ENCODE results near the gene ASIC1. TPM values are rescaled to one million over a fixed set of nuclear protein-coding genes. Genes with fewer than 3 reads are reported as not detected.

Gene ASIC1
- total RNA-seq, 1 donor: 1.3 TPM

- peak; percentile 70 for DNase-seq (ENCODE audit: low read depth)
- TF ChIP-seq CTCF (IDR thresholded peaks at IDR 0.05; ENCODE audit: insufficient read depth, low read depth, low read length): no peak
- H3K4me3 ChIP-seq (ENCODE audit: low read depth, low read length): no peak overlapping the region
These were observed 9.0 kb downstream of the ASIC1 start for GRCh38 chr12:50066402-50066801.

DNA sequence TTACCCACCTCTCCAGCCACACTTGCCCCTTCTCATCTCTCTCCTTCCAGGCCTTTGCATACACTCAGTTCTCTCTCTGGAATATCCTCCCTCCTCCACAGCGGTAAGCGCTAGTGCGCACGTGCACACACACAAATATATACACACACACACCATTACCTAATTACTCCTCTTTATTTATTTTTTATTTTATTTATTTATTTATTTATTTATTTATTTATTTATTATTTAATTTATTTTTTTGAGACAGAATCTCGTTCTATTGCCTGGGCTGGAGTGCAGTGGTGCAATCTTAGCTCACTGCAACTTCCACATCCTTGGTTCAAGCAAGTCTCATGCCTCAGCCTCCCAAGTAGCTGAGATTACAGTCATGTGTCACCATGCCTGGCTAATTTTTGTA lies 11.7 kb downstream of the ASIC1 start:
- DNase-seq (ENCODE audit: low read depth): no peak
- no peak for TF ChIP-seq CTCF (IDR thresholded peaks at IDR 0.05; ENCODE audit: insufficient read depth, low read depth, low read length)
- H3K4me3 ChIP-seq (ENCODE audit: low read depth, low read length): no peak overlapping the region

GRCh38 chr12:50069539-50069938 lies 12.1 kb downstream of the ASIC1 start:
- no peak for TF ChIP-seq CTCF (IDR thresholded peaks at IDR 0.05; ENCODE audit: insufficient read depth, low read depth, low read length)
- no peak for DNase-seq (ENCODE audit: low read depth)
- H3K4me3 ChIP-seq (ENCODE audit: low read depth, low read length): no peak overlapping the region

DNA sequence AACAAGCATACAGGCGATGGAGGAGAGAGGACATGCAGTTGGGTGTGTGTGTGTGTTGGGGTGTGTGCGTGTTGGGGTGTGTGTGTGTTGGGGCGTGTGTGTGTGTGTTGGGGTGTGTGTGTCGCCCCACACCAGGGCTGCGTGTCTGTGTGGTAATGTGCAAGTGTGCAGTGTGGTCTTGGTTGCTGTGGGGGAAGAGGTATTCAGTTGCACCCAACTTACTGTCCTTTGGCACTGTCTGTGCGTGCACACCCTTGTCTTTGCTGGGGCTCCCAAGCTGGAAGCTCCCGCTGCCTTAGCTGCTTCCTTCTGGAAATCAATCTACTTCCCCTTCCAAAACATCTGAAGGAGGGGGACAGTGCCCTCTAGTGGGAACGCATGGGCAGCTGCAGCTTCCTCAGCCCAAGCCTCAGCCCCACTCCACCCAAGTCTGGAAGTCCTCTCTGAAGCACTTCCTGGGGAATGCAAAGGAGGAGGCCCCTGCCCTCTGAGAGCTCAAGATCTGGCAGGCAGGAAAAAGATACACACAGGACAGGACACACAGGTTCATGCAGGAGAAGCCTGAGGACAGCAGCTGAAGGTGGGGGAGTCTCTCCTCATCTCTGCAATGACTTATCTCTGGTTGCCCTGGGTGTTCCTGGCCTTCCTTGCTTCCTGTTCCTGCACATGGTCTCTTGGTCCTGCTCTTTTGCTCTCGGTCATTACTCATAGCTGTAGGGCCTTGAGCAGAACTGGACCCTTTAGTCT lies 13.1 kb downstream of the ASIC1 start:
- peak; percentile 94 for TF ChIP-seq CTCF (IDR thresholded peaks at IDR 0.05; ENCODE audit: insufficient read depth, low read depth, low read length)
- no peak overlapping the region for H3K4me3 ChIP-seq (ENCODE audit: low read depth, low read length)
- DNase-seq (ENCODE audit: low read depth): peak; percentile 90

DNA sequence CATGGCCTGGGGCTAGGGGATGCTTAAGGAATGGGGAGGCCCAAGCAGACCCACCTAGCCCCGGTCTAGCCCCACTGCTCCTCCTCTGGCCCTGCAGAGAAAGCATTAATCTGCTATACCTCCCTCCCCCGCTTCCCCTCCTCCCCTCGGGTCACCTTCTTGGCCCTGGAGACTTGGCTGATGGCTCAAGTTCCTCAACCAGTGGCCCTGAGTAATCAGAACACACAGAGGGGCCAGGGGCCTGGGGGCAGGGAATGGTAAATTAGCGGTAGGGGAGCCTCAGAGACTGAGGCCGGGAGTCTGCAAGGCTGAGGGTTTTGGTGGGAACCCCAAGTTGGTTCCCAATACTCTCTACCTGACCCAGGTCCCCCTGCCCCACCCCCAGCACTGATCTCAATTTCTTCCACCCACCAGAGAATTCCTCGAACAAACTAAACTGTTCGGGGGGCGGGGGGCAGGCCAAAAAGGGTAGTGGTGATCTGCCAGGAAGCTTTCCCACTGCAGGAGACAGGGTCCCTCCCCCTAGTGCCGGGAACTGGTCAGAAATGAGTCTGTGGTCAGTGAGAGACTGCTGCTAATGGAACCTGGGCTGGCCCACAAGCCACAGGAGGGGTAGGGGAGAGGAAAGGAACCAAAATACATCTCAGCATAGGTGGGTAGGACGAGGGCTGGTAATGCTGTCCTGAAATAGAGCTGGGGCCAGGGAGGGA lies 15.0 kb downstream of the ASIC1 start:
- DNase-seq (ENCODE audit: low read depth): no peak
- H3K4me3 ChIP-seq (ENCODE audit: low read depth, low read length): no peak overlapping the region
- TF ChIP-seq CTCF (IDR thresholded peaks at IDR 0.05; ENCODE audit: insufficient read depth, low read depth, low read length): no peak

- no peak for TF ChIP-seq CTCF (IDR thresholded peaks at IDR 0.05; ENCODE audit: insufficient read depth, low read depth, low read length)
- DNase-seq (ENCODE audit: low read depth): no peak
- H3K4me3 ChIP-seq (ENCODE audit: low read depth, low read length): no peak overlapping the region
These were observed 15.8 kb downstream of the ASIC1 start for GRCh38 chr12:50073206-50073605.

All from fibroblast of villous mesenchyme (primary cell).